Esophagus muscularis mucosa (tissue), 4 donors: ENCODE measurements around the gene REC114. TPM values are rescaled to one million over a fixed set of nuclear protein-coding genes. Genes with fewer than 3 reads are reported as not detected.

Source experiments
- DNase-seq: peaks from one replicate; pipeline ENCODE4 v3.0.0-alpha.2; 2017; ENCODE audit errors: extremely low spot score
- H3K27ac ChIP-seq, 4 donors: fragments of 200-600 bp; sonication (generic); replicated peaks in 1 of 4; 1 replicate in 3 of 4; 2 replicates in 1 of 4; pipeline ENCODE4 v1.5.1; 2016 to 2019; ENCODE audit warnings: mild to moderate bottlenecking in 1 of 4
- H3K27me3 ChIP-seq, 4 donors: fragments of 200-600 bp; sonication (generic); one replicate each; pipeline versions ENCODE4 v1.5.1 to v1.6.0; 2016 to 2019
- H3K36me3 ChIP-seq, 4 donors: fragments of 200-600 bp; sonication (generic); one replicate each; pipeline ENCODE4 v1.5.1; 2016 to 2019
- H3K4me1 ChIP-seq, 4 donors: fragments of 200-600 bp; sonication (generic); one replicate each; pipeline ENCODE4 v1.5.1; 2016 to 2019
- H3K4me3 ChIP-seq, 4 donors: fragments of 200-600 bp; sonication (generic); 1 replicate in 2 of 4; 2 replicates in 2 of 4; pipeline ENCODE4 v1.5.1; 2016 to 2019; ENCODE audit warnings: mild to moderate bottlenecking in 4 of 4, moderate library complexity in 1 of 4
- H3K9me3 ChIP-seq, 4 donors: fragments of 200-600 bp; sonication (generic); 1 replicate in 3 of 4; 2 replicates in 1 of 4; pipeline ENCODE4 v1.5.1; 2016 to 2019
- CTCF ChIP-seq, 3 experiments: fragments of 200-600 bp in 2 of 3; fragments of 450-650 bp in 1 of 3; sonication (generic) in 2 of 3; IDR thresholded peaks; one replicate each; pipeline ENCODE4 v1.5.1; 2017 to 2019; ENCODE audit warnings: antibody characterized with exemption in 3 of 3, mild to moderate bottlenecking in 2 of 3, moderate library complexity in 1 of 3
- EP300 ChIP-seq: sonication (generic); formaldehyde crosslinking; IDR thresholded peaks from one replicate; pipeline ENCODE4 v1.6.1; 2017; ENCODE audit warnings: antibody characterized with exemption
- POLR2A ChIP-seq: fragments of 450-650 bp; IDR thresholded peaks from one replicate; pipeline ENCODE4 v1.6.1; 2017; ENCODE audit warnings: antibody characterized with exemption, moderate library complexity, mild to moderate bottlenecking, low read depth
- POLR2AphosphoS5 ChIP-seq, 2 donors: sonication (generic); formaldehyde crosslinking; IDR thresholded peaks; one replicate each; pipeline ENCODE4 v1.6.1; 2017; ENCODE audit warnings: antibody characterized with exemption in 2 of 2
- WGBS: methylation state at CpG from one replicate; pipeline ENCODE4 v1.1.5; 2018; 5-methylcytosine and 5-hydroxymethylcytosine counted together
- intact Hi-C: fragments of 100-400 bp; cut with DNase I; formaldehyde crosslinking; loops from one replicate; pipeline ENCODE4 v1.15.1; 2023
- total RNA-seq, 4 donors: library from RNA; depleted of rRNA; stranded (reverse); fragments of >200 nt; gene quantifications; one replicate each; pipeline versions ENCODE4 v1.1.0 to v1.2.1, GENCODE V29; 2016

The REC114 gene
- total RNA-seq, 4 donors from 2014 or later = not detected

GRCh38 chr15:73568564-73569280 is 125.8 kb downstream of the REC114 start:
- DNase-seq = no peak
- WGBS = 71% methylated on average over 4 of the region's 7 CpGs
- Histone ChIP-seq H3K27ac (no peak overlapping the region), H3K36me3 (peaks cover 32 to 90% (median 70%) of the 10 kb centered on the region in 4 donors), H3K27me3 (no peaks in the 10 kb centered on the region), H3K4me1 (peaks cover 5 to 49% (median 34%) of the 10 kb centered on the region in 4 donors), H3K4me3 (no peak overlapping the region), H3K9me3 (no peaks in the 10 kb centered on the region)
- intact Hi-C loops = loop anchor here (10.0 kb wide), 1 partner anchor 784 kb away; the partner anchor contains the start of gene ADPGK
- TF ChIP-seq POLR2A (no peak), POLR2AphosphoS5 (IDR thresholded peaks at IDR 0.05) (no peak), EP300 (no peak), CTCF (IDR thresholded peaks at IDR 0.05) (no peak)

- TF ChIP-seq POLR2AphosphoS5 (IDR thresholded peaks at IDR 0.05) (no peak), CTCF (IDR thresholded peaks at IDR 0.05) (no peak), EP300 (no peak), POLR2A (no peak)
- H3K27me3 ChIP-seq = no peaks in the 10 kb centered on the region
- no peaks in the 10 kb centered on the region for H3K9me3 ChIP-seq
- H3K4me3 ChIP-seq = no peak overlapping the region
- H3K36me3 ChIP-seq = peaks cover 32 to 88% (median 68%) of the 10 kb centered on the region in 4 donors
- intact Hi-C loops = loop anchor here (10.0 kb wide), 1 partner anchor 785 kb away; the partner anchor contains the start of gene ADPGK
- no peak overlapping the region for H3K27ac ChIP-seq
- DNase-seq = no peak
- WGBS = 77% methylated on average over 3 of the region's 3 CpGs
- peaks cover 8 to 49% (median 33%) of the 10 kb centered on the region in 4 donors for H3K4me1 ChIP-seq
Observed at GRCh38 chr15:73569361-73569760, 126.4 kb downstream of the REC114 start.

- Histone ChIP-seq H3K27ac (peak overlapping the region in 1 of 4 donors; percentile 9), H3K27me3 (no peaks in the 10 kb centered on the region), H3K4me1 (peaks cover 15 to 49% (median 34%) of the 10 kb centered on the region in 4 donors), H3K36me3 (peaks cover 32 to 90% (median 66%) of the 10 kb centered on the region in 4 donors), H3K9me3 (no peaks in the 10 kb centered on the region), H3K4me3 (no peak overlapping the region)
- 77% methylated on average over 7 of the region's 7 CpGs for WGBS
- intact Hi-C loops = no loop called here
- no peak for DNase-seq
- TF ChIP-seq POLR2A (no peak), EP300 (no peak), CTCF (IDR thresholded peaks at IDR 0.05) (no peak), POLR2AphosphoS5 (IDR thresholded peaks at IDR 0.05) (no peak)
Observed at GRCh38 chr15:73570355-73571032, 127.5 kb downstream of the REC114 start.

GRCh38 chr15:73571346-73571745 is 128.4 kb downstream of the REC114 start:
- TF ChIP-seq CTCF (IDR thresholded peaks at IDR 0.05) (no peak), POLR2A (no peak), EP300 (no peak), POLR2AphosphoS5 (IDR thresholded peaks at IDR 0.05) (no peak)
- no peak overlapping the region for H3K4me3 ChIP-seq
- DNase-seq = no peak
- peaks cover 20 to 49% (median 41%) of the 10 kb centered on the region in 4 donors for H3K4me1 ChIP-seq
- no peaks in the 10 kb centered on the region for H3K9me3 ChIP-seq
- H3K36me3 ChIP-seq = peaks cover 31 to 91% (median 64%) of the 10 kb centered on the region in 4 donors
- 66% methylated on average over 5 of the region's 5 CpGs for WGBS
- intact Hi-C loops = no loop called here
- no peaks in the 10 kb centered on the region for H3K27me3 ChIP-seq
- peak overlapping the region in 1 of 4 donors; percentile 9 for H3K27ac ChIP-seq
